ENCODE results near the gene NCKAP5.

GRCh38 chr2:133342286-133343017 lies 225.8 kb downstream of the NCKAP5 start:
- TF ChIP-seq ZNF501 (CRISPR knock-in tag; IDR thresholded peaks at IDR 0.05) = no peak
- TF ChIP-seq NFE2 (CRISPR knock-in tag; IDR thresholded peaks at IDR 0.05) = no peak
- TF ChIP-seq, protein P1, sequence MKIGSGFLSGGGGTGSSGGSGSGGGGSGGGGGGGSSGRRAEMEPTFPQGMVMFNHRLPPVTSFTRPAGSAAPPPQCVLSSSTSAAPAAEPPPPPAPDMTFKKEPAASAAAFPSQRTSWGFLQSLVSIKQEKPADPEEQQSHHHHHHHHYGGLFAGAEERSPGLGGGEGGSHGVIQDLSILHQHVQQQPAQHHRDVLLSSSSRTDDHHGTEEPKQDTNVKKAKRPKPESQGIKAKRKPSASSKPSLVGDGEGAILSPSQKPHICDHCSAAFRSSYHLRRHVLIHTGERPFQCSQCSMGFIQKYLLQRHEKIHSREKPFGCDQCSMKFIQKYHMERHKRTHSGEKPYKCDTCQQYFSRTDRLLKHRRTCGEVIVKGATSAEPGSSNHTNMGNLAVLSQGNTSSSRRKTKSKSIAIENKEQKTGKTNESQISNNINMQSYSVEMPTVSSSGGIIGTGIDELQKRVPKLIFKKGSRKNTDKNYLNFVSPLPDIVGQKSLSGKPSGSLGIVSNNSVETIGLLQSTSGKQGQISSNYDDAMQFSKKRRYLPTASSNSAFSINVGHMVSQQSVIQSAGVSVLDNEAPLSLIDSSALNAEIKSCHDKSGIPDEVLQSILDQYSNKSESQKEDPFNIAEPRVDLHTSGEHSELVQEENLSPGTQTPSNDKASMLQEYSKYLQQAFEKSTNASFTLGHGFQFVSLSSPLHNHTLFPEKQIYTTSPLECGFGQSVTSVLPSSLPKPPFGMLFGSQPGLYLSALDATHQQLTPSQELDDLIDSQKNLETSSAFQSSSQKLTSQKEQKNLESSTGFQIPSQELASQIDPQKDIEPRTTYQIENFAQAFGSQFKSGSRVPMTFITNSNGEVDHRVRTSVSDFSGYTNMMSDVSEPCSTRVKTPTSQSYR (CRISPR knock-in tag; IDR thresholded peaks at IDR 0.05; ENCODE audit: borderline replicate concordance) = no peak
- no peak for TF ChIP-seq TIGD3 (CRISPR knock-in tag; IDR thresholded peaks at IDR 0.05; ENCODE audit: borderline replicate concordance)
- TF ChIP-seq, protein P2, sequence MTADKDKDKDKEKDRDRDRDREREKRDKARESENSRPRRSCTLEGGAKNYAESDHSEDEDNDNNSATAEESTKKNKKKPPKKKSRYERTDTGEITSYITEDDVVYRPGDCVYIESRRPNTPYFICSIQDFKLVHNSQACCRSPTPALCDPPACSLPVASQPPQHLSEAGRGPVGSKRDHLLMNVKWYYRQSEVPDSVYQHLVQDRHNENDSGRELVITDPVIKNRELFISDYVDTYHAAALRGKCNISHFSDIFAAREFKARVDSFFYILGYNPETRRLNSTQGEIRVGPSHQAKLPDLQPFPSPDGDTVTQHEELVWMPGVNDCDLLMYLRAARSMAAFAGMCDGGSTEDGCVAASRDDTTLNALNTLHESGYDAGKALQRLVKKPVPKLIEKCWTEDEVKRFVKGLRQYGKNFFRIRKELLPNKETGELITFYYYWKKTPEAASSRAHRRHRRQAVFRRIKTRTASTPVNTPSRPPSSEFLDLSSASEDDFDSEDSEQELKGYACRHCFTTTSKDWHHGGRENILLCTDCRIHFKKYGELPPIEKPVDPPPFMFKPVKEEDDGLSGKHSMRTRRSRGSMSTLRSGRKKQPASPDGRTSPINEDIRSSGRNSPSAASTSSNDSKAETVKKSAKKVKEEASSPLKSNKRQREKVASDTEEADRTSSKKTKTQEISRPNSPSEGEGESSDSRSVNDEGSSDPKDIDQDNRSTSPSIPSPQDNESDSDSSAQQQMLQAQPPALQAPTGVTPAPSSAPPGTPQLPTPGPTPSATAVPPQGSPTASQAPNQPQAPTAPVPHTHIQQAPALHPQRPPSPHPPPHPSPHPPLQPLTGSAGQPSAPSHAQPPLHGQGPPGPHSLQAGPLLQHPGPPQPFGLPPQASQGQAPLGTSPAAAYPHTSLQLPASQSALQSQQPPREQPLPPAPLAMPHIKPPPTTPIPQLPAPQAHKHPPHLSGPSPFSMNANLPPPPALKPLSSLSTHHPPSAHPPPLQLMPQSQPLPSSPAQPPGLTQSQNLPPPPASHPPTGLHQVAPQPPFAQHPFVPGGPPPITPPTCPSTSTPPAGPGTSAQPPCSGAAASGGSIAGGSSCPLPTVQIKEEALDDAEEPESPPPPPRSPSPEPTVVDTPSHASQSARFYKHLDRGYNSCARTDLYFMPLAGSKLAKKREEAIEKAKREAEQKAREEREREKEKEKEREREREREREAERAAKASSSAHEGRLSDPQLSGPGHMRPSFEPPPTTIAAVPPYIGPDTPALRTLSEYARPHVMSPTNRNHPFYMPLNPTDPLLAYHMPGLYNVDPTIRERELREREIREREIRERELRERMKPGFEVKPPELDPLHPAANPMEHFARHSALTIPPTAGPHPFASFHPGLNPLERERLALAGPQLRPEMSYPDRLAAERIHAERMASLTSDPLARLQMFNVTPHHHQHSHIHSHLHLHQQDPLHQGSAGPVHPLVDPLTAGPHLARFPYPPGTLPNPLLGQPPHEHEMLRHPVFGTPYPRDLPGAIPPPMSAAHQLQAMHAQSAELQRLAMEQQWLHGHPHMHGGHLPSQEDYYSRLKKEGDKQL (CRISPR knock-in tag; IDR thresholded peaks at IDR 0.05; ENCODE audit: low read depth) = no peak

All from HepG2 (cell line).